Measurements from ENCODE around the gene SEMA5A. TPM values are rescaled to one million over a fixed set of nuclear protein-coding genes. Genes with fewer than 3 reads are reported as not detected.

SEMA5A gene
- polyA plus RNA-seq, 1 donor from 2014 or later = 3.2 TPM

DNA sequence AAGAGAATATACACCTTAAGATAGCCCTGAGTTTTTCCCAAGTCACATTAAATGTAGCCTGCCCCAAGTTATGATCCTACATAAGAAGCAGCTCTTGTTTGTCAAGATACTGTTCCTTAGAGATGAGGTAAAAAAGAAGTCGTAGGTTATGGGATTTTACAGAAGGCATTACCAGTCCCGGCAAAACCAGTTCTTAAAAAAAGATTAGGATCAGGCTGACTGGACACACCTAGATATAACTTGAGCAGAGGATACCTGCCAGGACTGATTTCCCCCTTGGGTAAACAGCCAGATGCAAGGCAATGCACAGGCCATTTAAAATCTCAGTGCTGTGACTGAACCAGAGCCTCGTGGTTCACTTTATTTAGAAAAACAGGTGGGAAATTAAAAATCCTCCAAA, 14.1 kb upstream of the SEMA5A start:
- no peak for TF ChIP-seq TAF1 (IDR thresholded peaks at IDR 0.05; ENCODE audit: low read depth)
- no peak for TF ChIP-seq MXI1 (conservative IDR thresholded peaks at IDR 0.05; ENCODE audit: poor library complexity, severe bottlenecking)
- no peak for TF ChIP-seq EP300 (conservative IDR thresholded peaks at IDR 0.05; ENCODE audit: poor library complexity, severe bottlenecking)
- no peak for TF ChIP-seq SMC3 (conservative IDR thresholded peaks at IDR 0.05; ENCODE audit: poor library complexity)
- TF ChIP-seq, protein P1, sequence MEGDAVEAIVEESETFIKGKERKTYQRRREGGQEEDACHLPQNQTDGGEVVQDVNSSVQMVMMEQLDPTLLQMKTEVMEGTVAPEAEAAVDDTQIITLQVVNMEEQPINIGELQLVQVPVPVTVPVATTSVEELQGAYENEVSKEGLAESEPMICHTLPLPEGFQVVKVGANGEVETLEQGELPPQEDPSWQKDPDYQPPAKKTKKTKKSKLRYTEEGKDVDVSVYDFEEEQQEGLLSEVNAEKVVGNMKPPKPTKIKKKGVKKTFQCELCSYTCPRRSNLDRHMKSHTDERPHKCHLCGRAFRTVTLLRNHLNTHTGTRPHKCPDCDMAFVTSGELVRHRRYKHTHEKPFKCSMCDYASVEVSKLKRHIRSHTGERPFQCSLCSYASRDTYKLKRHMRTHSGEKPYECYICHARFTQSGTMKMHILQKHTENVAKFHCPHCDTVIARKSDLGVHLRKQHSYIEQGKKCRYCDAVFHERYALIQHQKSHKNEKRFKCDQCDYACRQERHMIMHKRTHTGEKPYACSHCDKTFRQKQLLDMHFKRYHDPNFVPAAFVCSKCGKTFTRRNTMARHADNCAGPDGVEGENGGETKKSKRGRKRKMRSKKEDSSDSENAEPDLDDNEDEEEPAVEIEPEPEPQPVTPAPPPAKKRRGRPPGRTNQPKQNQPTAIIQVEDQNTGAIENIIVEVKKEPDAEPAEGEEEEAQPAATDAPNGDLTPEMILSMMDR (IDR thresholded peaks at IDR 0.05; ENCODE audit: poor library complexity, severe bottlenecking) = no peak
- no peak for TF ChIP-seq POLR2AphosphoS5 (IDR thresholded peaks at IDR 0.05)
- no peak for TF ChIP-seq RAD21 (conservative IDR thresholded peaks at IDR 0.05)
- TF ChIP-seq REST (IDR thresholded peaks at IDR 0.05; ENCODE audit: borderline replicate concordance) = no peak
- no peak for TF ChIP-seq EZH2 (IDR thresholded peaks at IDR 0.05; ENCODE audit: borderline replicate concordance, insufficient read depth, low read length, poor library complexity, severe bottlenecking)
- H3K9me2 ChIP-seq (ENCODE audit: insufficient read depth, low read length) = no peaks in the 10 kb centered on the region
- no peak overlapping the region for H3K27ac ChIP-seq (ENCODE audit: low read length)
- no peak overlapping the region for H2AFZ ChIP-seq (ENCODE audit: low read depth, low read length)
- no peak overlapping the region for H3K4me3 ChIP-seq (ENCODE audit: low read length)
- H3K27me3 ChIP-seq (ENCODE audit: insufficient read depth, low read depth, low read length) = no peaks in the 10 kb centered on the region
- no peaks in the 10 kb centered on the region for H3F3A ChIP-seq (ENCODE audit: insufficient read depth, low read length, poor library complexity, severe bottlenecking)
- H3K4me2 ChIP-seq (ENCODE audit: low read length) = no peak overlapping the region
- H3K9ac ChIP-seq (ENCODE audit: low read length) = no peak overlapping the region
- no peaks in the 10 kb centered on the region for H4K20me1 ChIP-seq (ENCODE audit: insufficient read depth)
- H3K36me3 ChIP-seq (ENCODE audit: insufficient read depth, low read length) = no peaks in the 10 kb centered on the region
- H3K79me2 ChIP-seq (replicated peaks; ENCODE audit: insufficient read depth, low read length) = no peaks in the 10 kb centered on the region
- H3K9me3 ChIP-seq (ENCODE audit: low read length) = no peaks in the 10 kb centered on the region

DNA sequence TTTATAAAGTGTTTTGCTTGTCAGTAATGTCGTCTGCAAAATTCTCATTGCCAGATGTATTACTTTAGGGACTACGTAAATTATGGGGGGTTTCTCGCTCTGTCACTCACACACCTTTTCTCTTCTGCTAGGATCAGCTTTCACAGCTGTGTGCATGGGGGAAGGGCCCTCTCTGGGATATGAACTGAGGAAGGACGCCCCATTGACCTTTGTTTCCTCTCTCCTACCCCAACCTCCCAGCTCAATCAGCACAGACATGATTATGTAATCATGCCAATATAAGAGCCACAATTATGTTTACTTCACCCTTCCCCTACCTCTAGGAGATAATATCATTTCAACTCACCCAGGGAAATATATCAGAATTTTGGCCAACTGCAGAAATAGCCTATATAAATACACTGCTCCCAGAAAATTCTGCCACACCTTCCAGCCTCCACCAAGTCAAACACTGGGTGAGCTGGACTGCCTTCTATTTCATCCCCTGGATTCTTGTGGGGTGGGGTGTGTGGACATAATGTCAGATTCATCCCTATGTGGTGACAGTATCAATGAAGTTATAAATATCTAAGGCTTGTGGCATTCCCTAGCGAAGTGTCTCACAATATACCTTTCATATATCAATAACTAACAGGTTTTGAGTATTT, 12.6 kb upstream of the SEMA5A start:
- Histone ChIP-seq H3K27ac (ENCODE audit: low read length) (no peak overlapping the region), H3K4me2 (ENCODE audit: low read length) (no peak overlapping the region), H3K9me3 (ENCODE audit: low read length) (no peaks in the 10 kb centered on the region), H3K27me3 (ENCODE audit: insufficient read depth, low read depth, low read length) (no peaks in the 10 kb centered on the region), H4K20me1 (ENCODE audit: insufficient read depth) (no peaks in the 10 kb centered on the region), H3K9ac (ENCODE audit: low read length) (no peak overlapping the region), H3K4me3 (ENCODE audit: low read length) (no peak overlapping the region), H3F3A (ENCODE audit: insufficient read depth, low read length, poor library complexity, severe bottlenecking) (no peaks in the 10 kb centered on the region), H2AFZ (ENCODE audit: low read depth, low read length) (no peak overlapping the region), H3K36me3 (ENCODE audit: insufficient read depth, low read length) (no peaks in the 10 kb centered on the region), H3K9me2 (ENCODE audit: insufficient read depth, low read length) (no peaks in the 10 kb centered on the region), H3K79me2 (replicated peaks; ENCODE audit: insufficient read depth, low read length) (no peaks in the 10 kb centered on the region)
- TF ChIP-seq TAF1 (IDR thresholded peaks at IDR 0.05; ENCODE audit: low read depth) (no peak), RAD21 (conservative IDR thresholded peaks at IDR 0.05) (no peak), EZH2 (IDR thresholded peaks at IDR 0.05; ENCODE audit: borderline replicate concordance, insufficient read depth, low read length, poor library complexity, severe bottlenecking) (no peak), EP300 (conservative IDR thresholded peaks at IDR 0.05; ENCODE audit: poor library complexity, severe bottlenecking) (no peak), SMC3 (conservative IDR thresholded peaks at IDR 0.05; ENCODE audit: poor library complexity) (no peak), MXI1 (conservative IDR thresholded peaks at IDR 0.05; ENCODE audit: poor library complexity, severe bottlenecking) (no peak)
- TF ChIP-seq, protein P1 (IDR thresholded peaks at IDR 0.05; ENCODE audit: poor library complexity, severe bottlenecking) = no peak
